ENCODE data around the gene RNF8. TPM values are rescaled to one million over a fixed set of nuclear protein-coding genes. Genes with fewer than 3 reads are reported as not detected.

RNF8 gene
- total and polyA plus RNA-seq, 10 of the 15 experiments (the other 5 are each of a cell fraction or from before 2014, with no cell fraction given): 7.8 to 30.2 (median 23.3) TPM

DNA sequence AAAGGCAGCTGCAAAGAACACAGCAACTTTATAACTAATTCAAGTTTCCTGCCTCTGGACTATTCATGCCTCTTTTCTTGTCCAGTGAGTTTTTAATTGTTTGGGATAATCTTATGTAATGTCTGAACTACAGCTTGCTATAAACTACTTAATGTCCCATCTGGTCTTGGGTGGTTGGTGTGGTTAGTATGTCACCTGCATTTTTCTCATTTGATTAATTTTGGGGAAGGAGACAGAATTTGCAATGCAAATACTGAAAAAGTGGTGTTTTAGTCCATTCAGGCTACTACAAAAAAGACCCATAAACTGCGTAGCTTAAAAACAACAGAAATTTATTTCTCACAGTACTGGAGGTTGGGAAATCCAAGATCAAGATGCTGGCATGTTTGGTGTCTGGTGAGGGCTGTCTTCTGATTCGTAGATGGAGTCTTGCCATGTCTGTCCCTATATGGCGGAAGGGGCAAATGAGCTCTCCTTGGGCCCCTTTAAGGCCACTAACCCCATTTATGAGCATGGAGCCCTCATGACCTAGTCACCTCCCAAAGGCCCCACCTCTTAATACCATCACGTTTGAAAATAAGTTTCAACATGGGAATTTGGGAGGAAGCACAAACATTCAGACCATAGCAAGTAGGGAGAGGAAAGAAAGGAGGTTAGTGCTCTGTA is 22.4 kb downstream of the RNF8 start:
- no peak for DNase-seq (ENCODE audit: low read depth, low spot score)
- Histone ChIP-seq H2AFZ (ENCODE audit: control insufficient read depth, low read depth, low read length) (no peak overlapping the region), H3K36me3 (ENCODE audit: control insufficient read depth in 2 of 2, insufficient read depth in 2 of 2, low read length in 1 of 2) (peaks cover 7 to 27% of the 10 kb centered on the region in 2 experiments), H3K27me3 (replicated peaks in 1 of 2; ENCODE audit: control insufficient read depth in 2 of 2, insufficient read depth in 2 of 2, low read length in 1 of 2) (no peaks in the 10 kb centered on the region), H4K20me1 (ENCODE audit: control insufficient read depth, insufficient read depth) (no peaks in the 10 kb centered on the region), H3K79me2 (ENCODE audit: control insufficient read depth, insufficient read depth, low read length) (no peaks in the 10 kb centered on the region), H3K4me2 (ENCODE audit: control insufficient read depth, insufficient read depth) (no peak overlapping the region), H3K9ac (ENCODE audit: control insufficient read depth, insufficient read depth, low read length) (no peak overlapping the region), H3K4me3 (no peak overlapping the region), H3K4me1 (ENCODE audit: control insufficient read depth, insufficient read depth, low read length) (peaks cover 3% of the 10 kb centered on the region; the same call in 1 of the 2 replicates), H3K9me3 (replicated peaks; ENCODE audit: control insufficient read depth, insufficient read depth, low read length) (no peaks in the 10 kb centered on the region), H3K27ac (ENCODE audit: control insufficient read depth, insufficient read depth) (no peak overlapping the region)
- 29% methylated on average over 4 of the region's 4 CpGs for WGBS (ENCODE audit: insufficient coverage, insufficient replicate concordance, low lambda C conversion rate, missing lambda C conversion rate)
- ChIA-PET CTCF (interaction anchor here (0.5 kb wide), 1 partner anchor 38 kb away, joined by 3 read pairs; no protein-coding TSS in a partner anchor), SMC1A (ENCODE audit: uncharacterized antibody, unreplicated experiment) (interaction anchor here (1.1 kb wide), 1 partner anchor 14 kb away, joined by 3 read pairs; no protein-coding TSS in a partner anchor), POLR2A (interaction anchor here (0.6 kb wide), 2 partner anchors 45 to 1038 kb away, joined by 3 to 4 read pairs; no protein-coding TSS in a partner anchor), RAD21 (ENCODE audit: unreplicated experiment) (interaction anchor here (1.1 kb wide), 1 partner anchor 51 kb away, joined by 4 read pairs; no protein-coding TSS in a partner anchor)
- ATAC-seq: no peak
- in situ Hi-C loops (cut with MboI) (no loop called here), intact Hi-C loops (cut with micrococcal nuclease; ENCODE audit: unreplicated experiment) (no loop called here)
- TF ChIP-seq MTA2 (IDR thresholded peaks at IDR 0.05; ENCODE audit: low read depth) (no peak), NR2F1 (conservative IDR thresholded peaks at IDR 0.05) (no peak), STAT3 (IDR thresholded peaks at IDR 0.05; ENCODE audit: low read depth, low read length) (no peak), RAD21 (IDR thresholded peaks at IDR 0.05; ENCODE audit: insufficient read depth, low read depth, low read length) (no peak), EP300 (IDR thresholded peaks at IDR 0.05; ENCODE audit: borderline replicate concordance in 1 of 2, control insufficient read depth in 1 of 2, low read depth in 2 of 2, low read length in 2 of 2) (no peak), TARDBP (IDR thresholded peaks at IDR 0.05; ENCODE audit: borderline replicate concordance) (no peak), SUZ12 (IDR thresholded peaks at IDR 0.05; ENCODE audit: unreplicated experiment) (no peak), MEF2B (IDR thresholded peaks at IDR 0.05; ENCODE audit: partially characterized antibody, poor library complexity, severe bottlenecking) (no peak)
- no TSS peak for BruUV-seq (replicated peaks)
- no peak for FAIRE-seq

All from GM12878 (cell line).